Kasumi-1 (cell line): Measurements from ENCODE around the gene OTUD5.

Experiments used
- DNase-seq, 2 experiments: peaks; one replicate each; lab custom pipeline; 2025; lab: John Stamatoyannopoulos, UW

OTUD5 gene

DNA sequence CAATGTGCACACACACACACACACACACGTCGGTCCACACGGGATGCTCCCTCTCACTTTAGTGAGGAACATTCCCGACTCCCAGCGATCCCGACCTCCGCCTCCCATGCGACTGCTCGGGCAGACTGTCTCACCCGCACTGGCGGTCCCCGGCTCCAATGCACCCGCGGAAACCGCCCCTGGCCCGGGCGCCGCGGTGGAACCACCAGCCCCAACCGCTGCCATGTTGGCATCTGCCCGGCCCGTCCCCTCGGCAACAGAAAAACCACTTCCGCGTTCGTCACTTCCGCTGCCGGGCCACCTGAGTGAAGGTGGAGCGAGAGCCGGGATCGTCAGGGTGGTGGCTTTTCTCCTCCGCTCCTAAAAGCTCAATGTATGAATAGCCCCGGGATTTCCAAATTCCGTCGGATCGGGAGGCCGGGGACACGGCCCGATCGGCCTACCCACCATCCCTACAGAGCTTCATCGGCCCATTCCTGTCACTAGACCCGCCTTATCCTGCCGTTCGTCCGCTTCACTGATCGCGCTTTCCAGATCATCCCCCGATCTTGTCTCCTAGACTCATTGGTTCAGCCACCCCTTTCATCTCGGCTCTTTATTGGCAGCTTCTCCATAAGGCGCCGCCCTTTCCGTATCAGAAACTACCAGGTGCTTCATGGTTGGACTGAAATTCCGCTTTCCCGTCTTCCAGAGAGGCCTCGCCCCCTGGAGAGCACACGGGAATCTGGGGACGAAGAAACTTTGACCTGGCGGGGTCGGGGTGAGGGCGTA lies 45.8 kb downstream of the OTUD5 start, which contains the start of gene SLC35A2:
Gene SLC35A2 (minus strand): TSS at position 235 of the 771 bp plus-strand sequence. CDS start 10 bp downstream, at position 225.
- DNase-seq, result peak; percentile 64 to 77

DNA sequence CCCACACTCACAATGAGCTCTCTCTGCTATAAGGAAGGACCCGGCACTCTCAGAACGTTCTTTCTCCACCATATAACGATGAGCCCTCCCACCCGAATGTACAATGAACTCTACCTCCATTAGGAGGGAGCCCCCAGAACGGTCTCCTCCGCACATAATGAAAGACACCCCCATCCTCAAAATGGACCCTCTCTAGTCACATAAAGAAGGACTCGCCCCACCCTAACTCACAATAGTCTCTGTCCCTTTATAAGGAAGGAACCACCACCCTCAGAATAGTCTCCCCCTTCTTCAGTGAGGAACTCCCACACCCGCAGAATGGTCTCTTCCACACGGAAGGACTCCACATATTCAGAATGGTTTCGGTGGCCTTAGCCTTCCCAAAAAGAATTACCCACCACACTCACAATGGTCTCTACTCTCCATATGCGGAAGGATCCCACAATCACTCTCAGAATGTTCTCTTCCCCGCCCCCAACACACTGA lies 46.4 kb downstream of the OTUD5 start:
- peak; percentile 14 to 18 for DNase-seq

DNA sequence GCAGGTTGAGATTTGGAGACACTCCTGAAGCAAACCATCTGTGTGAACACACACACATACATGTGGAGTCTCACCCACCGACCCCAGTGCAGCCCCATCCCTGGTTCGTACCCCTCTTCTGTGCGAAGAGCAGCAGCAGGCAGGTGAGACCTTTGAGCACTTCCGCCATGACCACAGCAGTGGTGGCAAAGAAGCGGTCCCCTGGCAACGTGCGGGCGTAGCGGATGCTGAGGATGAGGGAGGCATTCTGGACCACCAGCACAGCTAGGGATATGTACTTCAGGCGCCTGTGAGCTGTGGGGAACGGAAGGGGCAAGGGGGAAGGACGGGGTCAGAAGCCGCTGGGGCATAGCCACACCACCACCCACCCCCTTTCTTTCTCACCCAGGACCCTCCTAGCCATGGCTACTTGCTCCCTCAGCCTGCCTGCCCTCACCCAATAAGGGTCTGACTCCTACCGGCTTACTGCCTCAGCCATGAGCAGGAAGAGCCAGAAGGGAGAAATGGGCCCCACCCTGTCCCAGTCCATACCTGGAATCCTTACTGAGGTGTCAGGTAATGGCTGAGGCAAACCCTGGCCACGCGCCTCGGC lies 47.6 kb downstream of the OTUD5 start:
- DNase-seq, result no peak

DNA sequence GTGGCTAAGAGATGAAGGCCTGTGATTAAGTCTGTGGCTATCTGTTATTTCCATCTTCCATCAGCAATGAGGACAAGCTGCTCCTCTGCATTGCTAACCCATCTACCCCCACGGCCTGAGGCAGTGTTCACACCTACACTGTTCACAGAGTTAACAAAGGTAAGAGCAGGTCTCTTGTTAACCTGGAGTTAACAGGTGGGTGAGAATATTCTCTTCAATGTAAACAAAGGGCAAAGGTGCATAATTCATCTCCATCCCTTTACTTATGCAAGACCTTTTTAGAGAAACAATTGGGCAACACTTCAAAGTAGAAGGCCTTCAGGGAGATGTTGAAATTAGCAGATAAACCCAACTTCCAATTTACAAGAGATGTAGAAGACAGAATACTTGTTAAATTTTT lies 48.8 kb downstream of the OTUD5 start:
- no peak for DNase-seq

DNA sequence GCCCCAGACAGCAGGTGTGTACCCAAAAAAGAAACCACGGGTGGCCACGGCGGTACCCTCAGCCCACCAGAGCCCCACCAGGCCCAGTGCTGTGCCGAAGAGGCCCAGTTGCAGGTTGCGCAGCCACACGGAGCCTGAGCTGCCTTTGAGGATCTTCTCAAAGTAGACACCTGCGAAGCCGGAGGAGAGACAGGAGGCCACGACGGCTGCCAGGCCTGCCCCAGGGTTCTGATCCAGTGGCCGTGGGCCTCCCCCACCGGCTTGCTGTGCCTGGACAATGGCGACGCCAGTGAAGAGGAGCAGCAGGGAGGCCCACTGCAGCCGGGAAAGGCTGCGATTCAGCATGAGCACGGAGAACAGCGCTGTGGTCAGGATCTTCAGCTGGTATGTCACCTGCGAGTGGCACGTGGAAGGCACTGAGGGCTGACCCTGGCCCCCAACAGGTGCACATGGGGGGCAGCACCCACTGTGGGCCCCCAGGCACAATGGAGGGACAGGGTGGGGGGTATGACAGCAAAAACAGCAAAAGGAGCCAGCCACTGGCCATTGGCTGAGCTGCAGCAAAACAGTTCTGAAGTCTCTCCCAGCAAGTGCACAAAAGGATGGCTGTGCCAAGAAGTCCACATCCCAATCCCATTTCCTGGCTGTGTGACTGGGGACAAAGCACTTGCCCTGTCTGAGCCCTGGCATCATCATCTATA lies 52.2 kb downstream of the OTUD5 start:
- DNase-seq, result no peak

DNA sequence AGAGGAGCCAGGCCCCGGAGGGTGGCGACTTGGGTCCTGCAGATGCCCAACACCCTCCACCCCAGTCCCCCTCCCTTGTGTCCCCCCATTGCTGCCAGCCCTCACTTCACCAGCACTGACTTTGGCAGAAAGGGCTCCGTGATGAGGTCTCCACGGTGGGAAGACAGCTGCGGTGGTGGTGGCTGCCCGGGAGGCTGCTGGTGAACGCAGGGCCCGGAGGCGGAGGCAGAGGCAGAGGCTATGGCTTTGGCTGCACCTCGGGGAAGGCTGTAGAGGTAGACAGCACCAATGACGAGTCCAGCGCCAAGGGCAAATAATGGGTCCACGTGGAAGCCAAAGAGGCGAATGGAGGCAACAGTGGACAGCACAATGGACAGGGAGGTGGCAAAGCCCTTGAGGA lies 52.8 kb downstream of the OTUD5 start:
- no peak for DNase-seq

DNA sequence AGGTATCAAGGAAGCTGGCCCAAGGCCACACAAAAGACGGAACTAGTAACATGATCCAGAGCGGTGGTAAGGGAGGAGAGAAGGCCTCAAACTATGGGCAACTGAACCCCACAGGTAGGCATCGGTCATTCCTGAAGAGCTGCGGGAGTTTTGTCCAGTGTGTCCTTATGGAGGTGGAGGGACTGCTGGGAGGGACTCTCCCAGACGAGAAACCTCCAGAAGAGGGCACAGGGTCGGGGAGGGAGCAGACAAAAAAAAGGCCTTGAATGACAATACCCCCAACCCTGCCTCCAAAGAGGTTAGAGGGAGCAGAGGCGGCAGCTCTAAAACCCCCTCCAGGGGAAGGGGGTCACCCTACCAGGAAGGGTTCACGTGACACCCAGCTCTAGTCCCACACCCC lies 53.2 kb downstream of the OTUD5 start:
- no peak for DNase-seq

DNA sequence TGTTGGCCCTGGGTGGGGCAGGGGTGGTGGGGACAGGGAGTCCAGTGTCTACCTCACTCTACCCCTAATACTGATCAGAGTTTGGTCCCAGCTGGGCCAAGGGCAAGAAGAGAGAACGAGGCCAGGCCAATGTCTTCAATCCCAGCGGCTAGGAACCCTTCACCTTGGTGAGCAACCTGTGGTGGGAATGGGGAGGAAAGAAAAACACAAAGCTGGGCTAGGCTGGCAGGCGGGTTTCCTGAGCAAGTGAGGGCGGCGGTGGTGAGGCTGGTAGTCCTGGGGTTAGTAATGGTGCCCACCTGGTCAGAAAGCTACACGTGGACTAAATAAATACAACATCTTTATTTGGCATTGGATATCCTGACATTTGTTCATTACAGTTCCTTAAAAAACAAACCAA lies 54.1 kb downstream of the OTUD5 start:
- DNase-seq, result no peak

DNA sequence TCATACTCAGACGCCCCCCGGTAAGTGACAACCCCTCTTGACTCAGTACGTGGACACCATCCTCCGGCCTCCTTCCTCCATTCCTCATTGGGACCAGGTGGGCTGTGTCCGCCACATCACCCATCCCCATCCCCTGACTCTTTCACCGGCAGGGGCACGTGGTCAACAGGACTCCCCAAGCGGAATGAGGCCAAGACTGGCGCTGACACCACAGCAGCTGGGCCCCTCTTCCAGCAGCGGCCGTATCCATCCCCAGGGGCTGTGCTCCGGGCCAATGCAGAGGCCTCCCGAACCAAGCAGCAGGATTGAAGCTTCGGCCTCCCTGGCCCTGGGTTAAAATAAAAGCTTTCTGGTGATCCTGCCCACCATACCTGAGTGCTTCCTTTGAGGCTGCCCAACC lies 54.6 kb downstream of the OTUD5 start:
- no peak for DNase-seq

DNA sequence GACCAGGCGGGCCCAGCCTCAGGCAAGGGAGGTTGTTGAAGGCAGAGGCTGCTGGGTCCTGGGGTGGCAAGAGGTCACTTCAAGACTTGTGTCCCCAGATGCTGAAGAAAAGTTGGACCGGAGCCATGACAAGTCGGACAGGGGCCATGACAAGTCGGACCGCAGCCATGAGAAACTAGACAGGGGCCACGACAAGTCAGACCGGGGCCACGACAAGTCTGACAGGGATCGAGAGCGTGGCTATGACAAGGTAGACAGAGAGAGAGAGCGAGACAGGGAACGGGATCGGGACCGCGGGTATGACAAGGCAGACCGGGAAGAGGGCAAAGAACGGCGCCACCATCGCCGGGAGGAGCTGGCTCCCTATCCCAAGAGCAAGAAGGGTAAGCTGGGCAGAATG lies 55.3 kb downstream of the OTUD5 start:
- DNase-seq, result no peak

DNA sequence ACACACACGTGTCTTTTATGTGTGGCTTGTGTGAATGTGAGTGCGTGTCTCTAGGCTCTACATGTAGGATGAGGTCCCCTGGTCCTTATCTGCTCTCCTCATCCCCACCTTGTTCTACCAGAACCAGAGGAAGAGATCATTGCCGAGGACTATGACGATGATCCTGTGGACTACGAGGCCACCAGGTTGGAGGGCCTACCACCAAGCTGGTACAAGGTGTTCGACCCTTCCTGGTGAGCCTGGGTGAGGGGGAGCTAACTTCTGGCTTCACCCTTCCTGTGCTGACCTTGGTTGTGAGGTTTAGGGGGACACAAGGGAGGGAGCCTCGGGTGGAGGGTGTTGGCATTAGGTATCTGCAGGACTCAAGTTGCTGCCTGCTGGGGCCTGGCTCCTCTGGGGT lies 56.3 kb downstream of the OTUD5 start:
- DNase-seq, result no peak

DNA sequence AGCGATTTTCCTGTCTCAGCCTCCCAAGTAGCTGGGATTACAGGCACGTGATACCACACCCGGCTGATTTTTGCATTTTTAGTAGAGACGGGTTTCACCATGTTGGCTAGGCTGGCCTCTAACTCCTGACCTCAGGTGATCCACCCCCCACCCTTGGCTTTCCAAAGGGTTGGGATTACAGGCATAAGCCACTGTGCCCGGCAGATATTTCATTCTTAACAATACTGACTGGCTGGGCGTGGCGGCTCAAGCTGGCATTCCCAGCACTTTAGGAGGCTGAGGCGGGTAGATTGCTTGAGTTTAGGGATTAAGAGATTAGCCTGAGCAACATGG lies 58.4 kb downstream of the OTUD5 start:
- DNase-seq, result no peak

DNA sequence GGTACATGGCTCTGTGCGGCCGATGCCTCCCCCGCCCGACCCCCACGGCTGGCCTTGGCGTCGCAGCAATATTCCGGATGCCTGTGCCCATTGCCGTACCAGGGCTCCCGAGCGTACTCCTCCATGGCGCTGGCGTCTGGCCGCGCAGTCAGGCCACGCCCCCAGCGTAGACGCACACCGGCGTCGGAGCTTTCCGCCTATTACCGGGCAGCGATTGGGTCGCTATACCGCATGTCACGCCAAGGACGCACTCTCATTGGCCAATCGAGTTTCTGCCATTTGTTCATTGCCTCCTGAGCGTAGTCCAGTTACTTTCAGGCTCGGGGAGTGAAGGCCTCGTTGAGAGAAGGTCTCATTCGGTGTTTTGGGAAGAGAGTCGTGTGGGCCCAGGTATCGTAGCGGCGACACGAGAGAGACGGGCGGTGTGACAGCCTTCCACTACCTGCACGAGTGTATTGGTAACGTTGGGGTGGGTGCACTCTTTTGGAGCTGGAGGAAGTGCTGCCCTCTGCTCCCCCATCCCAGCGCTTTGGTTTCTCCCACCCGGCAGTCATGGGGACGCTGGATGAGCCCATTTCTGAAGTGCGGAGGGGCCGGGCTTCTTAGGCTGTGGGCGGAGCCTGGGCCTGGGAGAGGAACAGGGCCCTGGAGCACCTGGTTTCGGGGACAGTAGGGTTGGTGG lies 59.6 kb downstream of the OTUD5 start, which contains the start of the genes PQBP1 and TIMM17B:
Gene PQBP1 (plus strand): TSS at position 306 of the 682 bp plus-strand sequence. CDS start 580 bp downstream, outside the sequence.
Gene TIMM17B (minus strand): TSS at position 144 of the 682 bp plus-strand sequence. CDS start 19 bp downstream, at position 125.
- DNase-seq, result peak; percentile 85 to 94

DNA sequence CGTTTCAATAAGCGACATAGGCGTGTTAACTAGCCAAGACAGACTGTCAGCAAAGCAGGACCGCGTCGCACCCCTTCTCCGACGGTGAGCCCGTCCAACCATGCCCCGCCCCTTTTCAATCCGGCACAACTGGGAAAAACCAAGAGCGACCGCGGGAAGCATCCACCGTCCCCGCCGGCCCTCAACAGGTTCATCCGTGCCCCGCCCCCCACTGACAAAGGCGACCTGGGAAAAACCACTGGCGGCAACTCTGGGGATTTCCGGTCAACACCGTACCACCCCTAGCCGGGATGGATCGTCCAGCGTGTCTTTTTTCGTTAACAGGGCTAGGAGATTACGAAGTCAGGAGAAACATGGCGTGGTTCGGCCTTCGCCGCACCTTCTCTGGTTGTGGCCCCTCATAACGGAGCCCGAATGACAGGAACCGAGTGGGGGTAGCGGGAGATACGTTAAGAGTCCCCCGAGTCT lies 60.2 kb downstream of the OTUD5 start:
- DNase-seq, result peak; percentile 43 to 52

DNA sequence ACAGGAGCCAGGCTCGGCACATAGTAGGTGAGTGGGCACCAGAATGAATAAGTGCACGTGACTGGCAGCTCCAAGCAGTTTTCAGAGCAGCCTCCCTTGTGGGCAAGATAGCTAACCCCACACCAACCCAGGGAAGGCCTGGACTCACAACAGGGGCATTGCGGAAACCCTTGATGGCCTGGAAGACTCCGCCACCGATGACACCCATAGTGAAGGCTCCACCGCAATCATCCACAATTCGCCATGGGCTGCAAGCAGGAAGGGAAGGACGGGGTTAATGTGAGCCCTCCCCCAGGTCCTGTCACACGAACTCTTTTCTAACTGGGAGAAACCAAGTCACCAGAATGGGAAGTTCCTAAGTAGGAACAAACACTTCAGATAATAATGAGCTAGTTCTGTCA lies 60.8 kb downstream of the OTUD5 start:
- DNase-seq, result peak in 1 of 2 experiments; percentile 3

DNA sequence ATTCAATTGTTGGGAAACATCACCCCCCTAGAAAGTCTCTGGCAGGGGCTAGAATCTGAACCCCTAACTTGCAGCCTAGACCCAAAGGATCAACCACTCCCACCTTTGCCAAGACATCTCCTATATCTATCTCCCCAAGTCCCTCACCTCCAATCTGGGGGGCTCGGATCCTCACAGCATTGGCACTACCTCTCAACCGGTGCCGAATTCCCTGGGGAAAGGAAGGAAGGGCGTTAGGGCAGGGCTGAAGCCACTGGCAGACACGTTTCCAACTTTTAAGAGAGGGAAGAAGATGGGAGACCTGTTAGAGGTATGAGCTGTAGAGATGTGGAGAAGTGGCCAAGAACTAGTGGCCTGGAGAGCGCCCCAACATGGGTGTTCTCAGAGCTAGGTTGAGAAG lies 62.5 kb downstream of the OTUD5 start:
- DNase-seq, result no peak

DNA sequence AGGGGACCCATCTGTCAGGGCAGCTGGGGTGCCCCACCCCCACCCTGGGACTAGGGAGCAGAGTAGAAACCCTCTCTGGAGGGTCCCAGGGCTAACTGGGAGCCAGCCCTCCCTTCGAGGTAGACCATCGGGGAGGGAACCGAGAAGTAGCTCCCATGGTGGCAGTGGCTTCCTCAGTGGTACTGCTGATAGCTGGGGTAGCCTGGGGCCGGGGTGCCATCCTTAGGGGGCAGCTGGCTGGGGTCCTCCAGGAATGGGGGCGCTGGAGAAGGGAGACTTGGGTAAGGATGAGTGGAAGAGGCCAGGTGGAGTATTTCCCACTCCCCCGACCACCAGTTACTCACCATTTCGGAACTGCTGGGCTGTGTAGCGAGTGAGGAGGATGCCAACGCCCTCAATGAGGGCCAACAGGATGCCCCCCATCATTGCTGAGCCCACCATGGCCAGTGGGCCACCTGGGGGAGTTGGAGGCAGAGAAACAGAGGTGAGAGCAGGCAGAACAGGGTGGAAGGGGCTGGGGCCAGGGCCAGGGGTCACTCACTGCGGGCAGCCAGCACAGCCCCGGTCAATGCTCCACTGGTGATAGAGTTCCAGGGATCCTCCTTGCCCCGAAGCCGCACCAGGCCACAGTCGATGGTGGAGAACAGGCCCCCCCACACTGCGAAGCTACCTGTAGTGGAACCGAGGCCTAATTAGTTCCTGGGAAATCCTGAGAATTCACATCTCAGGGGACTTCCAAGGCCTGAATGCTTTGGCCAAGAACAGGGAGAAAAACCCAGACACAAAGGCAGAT lies 63.7 kb downstream of the OTUD5 start:
- no peak for DNase-seq

DNA sequence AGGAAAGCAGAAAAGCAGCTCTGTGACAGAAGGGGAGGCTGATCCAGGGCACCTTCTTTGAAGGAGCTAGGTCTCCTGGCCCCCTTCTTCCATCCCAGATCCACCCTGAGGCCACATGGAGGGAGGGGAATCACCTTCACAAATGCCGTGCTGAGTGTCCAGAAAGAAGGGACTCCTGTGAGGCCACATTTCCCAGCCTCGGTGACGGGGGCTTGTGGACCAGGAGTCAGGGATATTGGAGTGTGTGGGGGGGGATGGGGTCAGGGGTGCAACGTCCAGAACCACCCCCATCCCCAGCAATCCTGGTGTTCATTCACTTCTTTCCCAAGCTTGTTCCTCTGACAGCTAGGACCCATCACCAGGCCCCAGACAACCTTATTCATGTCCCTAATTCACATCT lies 64.5 kb downstream of the OTUD5 start:
- DNase-seq, result no peak

DNA sequence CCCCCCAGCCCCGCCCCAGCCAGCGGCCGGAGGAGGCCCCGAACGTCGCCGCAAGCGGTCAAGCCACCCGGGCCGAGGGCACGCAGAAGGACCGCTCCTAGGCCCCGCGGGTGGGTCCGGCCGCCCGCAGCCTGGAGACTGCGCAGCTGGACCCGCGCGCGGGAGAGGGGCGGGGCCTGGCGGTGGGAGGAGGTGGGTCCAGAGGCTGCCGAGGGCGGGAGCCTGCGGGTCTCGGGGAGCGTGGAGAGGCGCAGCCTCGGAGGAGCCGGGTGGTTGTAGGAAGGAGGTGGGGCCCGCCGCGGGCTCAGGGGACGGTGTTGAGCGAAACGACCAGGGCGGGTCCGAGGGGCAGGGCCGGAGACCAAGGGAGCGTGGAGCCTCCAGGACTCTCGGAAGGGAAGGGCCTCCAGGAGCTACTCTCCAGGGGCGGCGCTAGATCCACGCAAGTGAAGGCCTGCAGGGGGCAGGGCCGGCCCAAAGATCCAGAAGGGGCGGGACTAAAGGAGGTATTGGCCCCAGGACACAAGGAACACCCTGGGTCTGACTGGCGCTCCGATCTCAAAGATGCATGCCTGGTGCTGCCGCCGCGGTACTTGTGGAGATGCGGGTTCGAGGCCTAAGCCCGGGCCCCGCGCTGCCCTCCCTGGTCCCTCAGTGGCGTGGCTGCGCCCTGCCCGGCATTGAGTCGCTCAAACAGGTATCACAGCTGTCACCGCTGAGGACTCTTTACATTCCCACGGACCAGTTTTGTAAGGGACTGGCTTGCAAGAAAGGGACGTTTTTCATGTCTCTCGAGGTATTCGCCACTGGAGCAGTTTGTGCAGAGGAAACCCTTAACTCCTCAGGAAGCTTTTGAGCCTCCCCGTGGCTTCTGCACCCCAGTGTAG lies 65.8 kb downstream of the OTUD5 start:
- DNase-seq, result peak; percentile 74 to 83

DNA sequence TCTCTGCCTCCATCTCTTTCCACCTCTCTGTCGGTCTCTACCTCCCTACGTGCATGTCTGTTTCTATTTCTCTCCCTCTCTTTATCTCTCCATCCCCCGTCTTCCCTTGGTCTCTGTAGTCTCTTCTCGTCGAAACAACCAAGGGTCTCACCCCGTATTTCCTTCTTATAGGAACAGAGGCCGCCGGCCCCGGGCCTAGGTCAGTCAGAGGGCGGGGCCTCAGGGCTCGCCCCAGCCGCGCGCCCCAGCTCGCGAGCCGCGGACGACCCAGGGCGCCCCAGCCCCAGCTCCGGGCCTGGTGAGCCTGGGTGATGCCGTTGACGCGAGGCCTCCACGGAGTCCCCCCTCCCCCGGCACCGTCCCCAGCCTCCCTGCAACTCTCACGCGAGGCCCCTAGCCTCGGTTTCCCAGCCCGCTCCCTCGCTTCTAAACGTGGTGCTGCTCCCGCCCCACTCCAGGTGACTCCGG lies 66.4 kb downstream of the OTUD5 start:
- DNase-seq, result peak in 1 of 2 experiments; percentile 5
